Bronchial epithelial cell (primary cell): ENCODE data around the gene PPM1L. TPM values are rescaled to one million over a fixed set of nuclear protein-coding genes. Genes with fewer than 3 reads are reported as not detected.
A peak's percentile ranks its signal among the peaks of the same experiment; 100 is the strongest.

ENCODE experiments used
- DNase-seq: peaks from one replicate; pipeline ENCODE4 v3.0.0-alpha.2; 2010; ENCODE audit warnings: low read depth
- FAIRE-seq: peaks from 2 replicates; lab custom pipeline; 2011; peaks lifted over from hg19 to GRCh38; lab: Jason Lieb, UNC
- H3K27me3 ChIP-seq: 2 replicates; pipeline ENCODE4 v1.5.1; 2011; ENCODE audit warnings: low read length; ENCODE audit not compliant: control insufficient read depth, insufficient read depth
- H3K36me3 ChIP-seq: 2 replicates; pipeline ENCODE4 v1.5.1; 2011; ENCODE audit warnings: low read length; ENCODE audit not compliant: control insufficient read depth, insufficient read depth
- H3K4me3 ChIP-seq: 2 replicates; pipeline ENCODE4 v1.5.1; 2011; ENCODE audit warnings: mild to moderate bottlenecking, low read depth, low read length, control low read depth
- total RNA-seq: library from RNA; depleted of rRNA; stranded (reverse); fragments of >200 nt; gene quantifications from 2 replicates; pipeline ENCODE4 v1.2.1, GENCODE V29; 2014
- TF ChIP-seq, protein P1 (sequence below): IDR thresholded peaks from 2 replicates; pipeline ENCODE4 v1.5.1; 2011; ENCODE audit warnings: mild to moderate bottlenecking, moderate library complexity, low read length, control low read depth, inconsistent platforms; ENCODE audit not compliant: insufficient read depth, severe bottlenecking

Gene PPM1L
- total RNA-seq, 1 donor from 2014 or later: 3.2 TPM

DNA sequence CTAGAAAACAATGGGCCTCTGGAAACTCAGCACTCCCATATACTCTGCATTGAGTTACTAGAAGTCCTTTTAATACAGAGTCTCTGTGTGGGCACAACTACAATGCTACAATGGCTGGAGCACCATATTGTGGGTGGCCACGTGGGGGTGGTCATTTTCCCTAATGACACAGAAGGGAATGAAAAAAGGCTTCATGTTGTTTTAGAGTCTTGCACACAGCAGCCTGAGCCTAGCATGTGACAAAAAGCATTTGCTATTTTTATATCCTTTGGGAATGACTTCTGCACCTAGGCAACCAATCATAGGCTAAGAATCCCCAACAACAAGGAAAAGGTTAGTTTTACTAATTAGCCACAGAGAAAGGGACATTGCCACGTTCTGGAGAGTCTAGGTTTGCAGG lies 120.6 kb downstream of the PPM1L start:
- FAIRE-seq (no peak), DNase-seq (no peak)
- no peaks in the 10 kb centered on the region for H3K36me3 ChIP-seq
- no peak overlapping the region for H3K4me3 ChIP-seq
- TF ChIP-seq, protein P1, sequence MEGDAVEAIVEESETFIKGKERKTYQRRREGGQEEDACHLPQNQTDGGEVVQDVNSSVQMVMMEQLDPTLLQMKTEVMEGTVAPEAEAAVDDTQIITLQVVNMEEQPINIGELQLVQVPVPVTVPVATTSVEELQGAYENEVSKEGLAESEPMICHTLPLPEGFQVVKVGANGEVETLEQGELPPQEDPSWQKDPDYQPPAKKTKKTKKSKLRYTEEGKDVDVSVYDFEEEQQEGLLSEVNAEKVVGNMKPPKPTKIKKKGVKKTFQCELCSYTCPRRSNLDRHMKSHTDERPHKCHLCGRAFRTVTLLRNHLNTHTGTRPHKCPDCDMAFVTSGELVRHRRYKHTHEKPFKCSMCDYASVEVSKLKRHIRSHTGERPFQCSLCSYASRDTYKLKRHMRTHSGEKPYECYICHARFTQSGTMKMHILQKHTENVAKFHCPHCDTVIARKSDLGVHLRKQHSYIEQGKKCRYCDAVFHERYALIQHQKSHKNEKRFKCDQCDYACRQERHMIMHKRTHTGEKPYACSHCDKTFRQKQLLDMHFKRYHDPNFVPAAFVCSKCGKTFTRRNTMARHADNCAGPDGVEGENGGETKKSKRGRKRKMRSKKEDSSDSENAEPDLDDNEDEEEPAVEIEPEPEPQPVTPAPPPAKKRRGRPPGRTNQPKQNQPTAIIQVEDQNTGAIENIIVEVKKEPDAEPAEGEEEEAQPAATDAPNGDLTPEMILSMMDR: no peak
- H3K27me3 ChIP-seq: no peaks in the 10 kb centered on the region

DNA sequence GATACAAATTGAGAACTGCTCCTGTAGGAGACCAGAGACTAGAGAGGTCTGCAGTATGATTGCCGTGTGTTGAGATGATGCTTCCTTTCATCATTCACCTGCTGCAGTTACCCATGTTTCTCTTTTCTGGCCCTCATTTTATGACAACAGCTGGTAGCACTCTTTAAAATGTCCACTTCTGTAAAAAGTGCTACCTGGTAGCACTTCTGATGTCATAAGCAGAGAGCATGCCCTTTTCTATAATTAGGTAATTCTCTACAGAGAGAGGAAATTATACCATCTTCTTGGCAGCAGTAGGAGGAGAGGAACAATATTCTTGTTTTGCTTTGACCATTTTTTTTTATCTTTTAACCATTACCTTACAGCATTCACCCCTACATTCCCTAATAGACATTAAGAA lies 123.8 kb downstream of the PPM1L start:
- H3K36me3 ChIP-seq: no peaks in the 10 kb centered on the region
- DNase-seq (no peak), FAIRE-seq (no peak)
- TF ChIP-seq, protein P1: no peak
- H3K4me3 ChIP-seq: no peak overlapping the region
- H3K27me3 ChIP-seq: no peaks in the 10 kb centered on the region

DNA sequence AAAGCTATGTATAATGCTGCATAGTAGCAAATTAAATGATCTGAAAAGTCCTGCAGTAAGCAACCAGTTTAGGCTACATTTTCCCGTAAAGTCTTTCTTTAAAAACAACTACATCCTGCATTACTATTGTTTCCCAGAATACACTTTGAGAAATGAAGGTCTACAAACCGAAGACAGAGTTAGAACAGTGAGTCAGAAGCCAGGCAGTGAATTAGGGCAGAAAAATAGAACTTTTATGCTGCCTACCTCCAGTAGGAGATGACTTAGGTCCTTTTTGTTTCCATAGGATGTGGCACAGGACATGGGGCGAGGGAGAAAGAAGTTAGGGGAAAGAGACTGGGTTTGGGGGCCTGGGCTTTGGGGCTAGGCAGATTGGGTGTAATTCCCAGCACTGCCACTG lies 127.3 kb downstream of the PPM1L start:
- Histone ChIP-seq H3K27me3 (no peaks in the 10 kb centered on the region), H3K36me3 (no peaks in the 10 kb centered on the region), H3K4me3 (no peak overlapping the region)
- TF ChIP-seq, protein P1: no peak
- no peak for DNase-seq
- FAIRE-seq: no peak

DNA sequence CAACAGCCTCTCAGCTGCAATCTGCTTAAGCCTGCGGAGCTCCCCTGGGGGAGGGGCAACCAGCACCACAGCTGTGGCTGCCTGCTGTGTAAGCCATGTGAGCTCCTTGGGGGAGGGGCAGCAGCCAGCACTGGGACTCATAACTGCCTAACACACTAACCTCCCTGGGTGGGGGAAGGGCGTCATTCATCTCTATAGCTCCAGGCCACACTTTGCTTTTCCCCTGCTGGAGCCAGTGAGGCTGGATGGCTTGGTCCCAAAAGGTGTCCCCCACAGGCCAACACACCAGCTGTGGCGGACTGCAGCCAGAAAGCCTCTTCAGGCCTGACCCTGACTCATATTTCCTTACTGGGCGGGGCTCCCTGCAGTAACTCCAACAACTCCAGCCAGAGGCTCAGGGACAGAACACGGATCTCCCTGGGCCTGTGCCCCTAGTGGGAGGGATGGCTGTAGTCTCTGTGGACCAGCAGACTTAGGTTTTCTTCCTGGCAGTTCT lies 129.8 kb downstream of the PPM1L start:
- no peaks in the 10 kb centered on the region for H3K27me3 ChIP-seq
- H3K36me3 ChIP-seq: no peaks in the 10 kb centered on the region
- DNase-seq (no peak), FAIRE-seq (no peak)
- TF ChIP-seq, protein P1: no peak
- H3K4me3 ChIP-seq: no peak overlapping the region

DNA sequence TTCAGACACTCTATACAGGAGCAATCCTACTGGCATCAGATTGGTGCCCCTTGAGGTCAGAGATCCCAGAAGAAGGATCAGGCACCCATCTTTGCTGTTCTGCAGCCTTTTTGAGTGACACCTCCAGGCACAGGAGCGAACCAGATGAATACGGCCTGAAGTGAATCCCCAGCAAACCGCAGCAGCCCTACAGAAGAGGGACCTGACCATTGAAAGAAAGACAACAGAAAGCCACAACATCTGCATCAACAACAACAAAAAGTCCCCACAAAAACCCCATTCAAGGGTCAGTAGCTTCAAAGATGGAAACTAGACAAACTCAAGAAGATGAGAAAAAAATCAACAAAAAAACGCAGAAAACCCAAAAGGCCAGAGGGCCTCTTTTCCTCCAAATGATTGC lies 130.4 kb downstream of the PPM1L start:
- no peak for DNase-seq
- Histone ChIP-seq H3K36me3 (no peaks in the 10 kb centered on the region), H3K4me3 (no peak overlapping the region), H3K27me3 (no peaks in the 10 kb centered on the region)
- FAIRE-seq: no peak
- TF ChIP-seq, protein P1: no peak

DNA sequence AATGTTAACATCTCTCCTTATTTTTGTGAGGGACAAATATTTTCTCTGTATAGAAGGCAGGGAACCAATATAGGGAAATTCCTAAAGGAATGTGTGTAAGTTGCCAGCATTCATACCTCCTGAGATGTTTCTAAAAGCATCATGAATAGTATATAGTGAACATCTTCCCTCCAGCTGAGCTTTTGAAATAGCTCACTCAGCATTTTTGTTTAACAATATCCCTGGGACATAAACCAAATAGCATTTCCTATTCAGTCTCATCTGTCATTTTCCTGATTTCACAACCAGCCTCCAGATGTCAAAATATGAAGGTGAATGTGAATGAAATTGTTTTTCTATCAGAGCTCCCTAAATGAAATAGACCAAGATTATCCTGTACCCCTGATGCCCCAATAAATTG lies 137.2 kb downstream of the PPM1L start:
- FAIRE-seq: peak; percentile 85
- Histone ChIP-seq H3K4me3 (no peak overlapping the region), H3K36me3 (no peaks in the 10 kb centered on the region), H3K27me3 (no peaks in the 10 kb centered on the region)
- TF ChIP-seq, protein P1: no peak
- DNase-seq: no peak
